Activated T-cell treated with anti-CD3 and anti-CD28 coated beads, Interleukin-2, amount 50 U/mL, for 72 hours (primary cell): ENCODE measurements around the gene RAD51. TPM values are rescaled to one million over a fixed set of nuclear protein-coding genes. Genes with fewer than 3 reads are reported as not detected.

Experiments
- ATAC-seq, 2 donors: fragments of 150-1000 bp; cut with Tn5 transposase; replicated peaks in 1 of 2; 2 replicates each; pipeline ENCODE4 v1.10.0; 2021; ENCODE audit warnings: moderate library complexity in 2 of 2, mild to moderate bottlenecking in 1 of 2
- DNase-seq, 2 donors: peaks; one replicate each; pipeline ENCODE4 v3.0.0; 2021 to 2022; ENCODE audit warnings: mixed read lengths in 1 of 2
- H3K27ac Mint-ChIP-seq: one replicate; pipeline ENCODE4 v1.8.0; 2022; ENCODE audit warnings: mild to moderate bottlenecking, moderate library complexity, mixed read lengths
- H3K27me3 Mint-ChIP-seq: one replicate; pipeline ENCODE4 v1.8.0; 2022; ENCODE audit warnings: low read depth, mixed read lengths
- H3K36me3 Mint-ChIP-seq, 2 donors: one replicate each; pipeline ENCODE4 v1.8.0; 2022; ENCODE audit warnings: mixed read lengths in 2 of 2, mild to moderate bottlenecking in 1 of 2; ENCODE audit not compliant: insufficient read depth in 2 of 2
- H3K4me1 Mint-ChIP-seq: one replicate; pipeline ENCODE4 v1.8.0; 2022; ENCODE audit warnings: low read depth, mixed read lengths
- H3K4me3 Mint-ChIP-seq, 2 donors: one replicate each; pipeline ENCODE4 v1.8.0; 2022; ENCODE audit warnings: mild to moderate bottlenecking in 2 of 2, mixed read lengths in 2 of 2, moderate library complexity in 2 of 2
- H3K9me3 Mint-ChIP-seq, 2 donors: one replicate each; pipeline ENCODE4 v1.8.0; 2022; ENCODE audit warnings: mixed read lengths in 2 of 2
- total RNA-seq, 2 donors: library from RNA; stranded (reverse); gene quantifications; one replicate each; pipeline ENCODE4 v1.2.3, GENCODE V29; 2022

The RAD51 gene
- total RNA-seq, 2 donors from 2014 or later, result 49.9 to 73.2 TPM

GRCh38 chr15:40693904-40694687 is 878 bp upstream of the RAD51 start:
- peak in 1 of 2 donors; percentile 12 for DNase-seq
- peaks cover 6 to 21% of the 10 kb centered on the region in 2 donors for H3K36me3 Mint-ChIP-seq
- H3K9me3 Mint-ChIP-seq, result no peaks in the 10 kb centered on the region
- peaks cover 40% of the 10 kb centered on the region for H3K4me1 Mint-ChIP-seq
- H3K27ac Mint-ChIP-seq, result peak overlapping the region; percentile 91
- no peak for ATAC-seq
- peak overlapping the region; percentile 97 to 100 for H3K4me3 Mint-ChIP-seq
- no peaks in the 10 kb centered on the region for H3K27me3 Mint-ChIP-seq

- DNase-seq (peak in 1 of 2 donors; percentile 51), ATAC-seq (peak in 1 of 2 donors; percentile 51)
- Mint-ChIP-seq H3K4me1 (peaks cover 47% of the 10 kb centered on the region), H3K36me3 (peaks cover 7 to 27% of the 10 kb centered on the region in 2 donors), H3K4me3 (peak overlapping the region; percentile 97 to 100), H3K27ac (peak overlapping the region; percentile 81), H3K27me3 (no peaks in the 10 kb centered on the region), H3K9me3 (no peaks in the 10 kb centered on the region)
Observed at GRCh38 chr15:40695469-40695890, 506 bp downstream of the RAD51 start.

GRCh38 chr15:40696228-40696627 is 1.3 kb downstream of the RAD51 start:
- peak overlapping the region; percentile 97 to 100 for H3K4me3 Mint-ChIP-seq
- H3K4me1 Mint-ChIP-seq, result peaks cover 47% of the 10 kb centered on the region
- no peak for ATAC-seq
- H3K27ac Mint-ChIP-seq, result no peak overlapping the region
- no peaks in the 10 kb centered on the region for H3K27me3 Mint-ChIP-seq
- peaks cover 9 to 33% of the 10 kb centered on the region in 2 donors for H3K36me3 Mint-ChIP-seq
- no peaks in the 10 kb centered on the region for H3K9me3 Mint-ChIP-seq
- no peak for DNase-seq

- peaks cover 11 to 45% of the 10 kb centered on the region in 2 donors for H3K36me3 Mint-ChIP-seq
- DNase-seq (no peak), ATAC-seq (no peak)
- peaks cover 49% of the 10 kb centered on the region for H3K4me1 Mint-ChIP-seq
- no peaks in the 10 kb centered on the region for H3K9me3 Mint-ChIP-seq
- no peaks in the 10 kb centered on the region for H3K27me3 Mint-ChIP-seq
- H3K4me3 Mint-ChIP-seq, result peak overlapping the region; percentile 10 to 48
- peak overlapping the region; percentile 15 for H3K27ac Mint-ChIP-seq
Observed at GRCh38 chr15:40697916-40698315, 2.9 kb downstream of the RAD51 start.

- DNase-seq (no peak), ATAC-seq (no peak)
- peaks cover 24% of the 10 kb centered on the region for H3K4me1 Mint-ChIP-seq
- H3K36me3 Mint-ChIP-seq, result peaks cover 11 to 51% of the 10 kb centered on the region in 2 donors
- H3K27ac Mint-ChIP-seq, result peak overlapping the region; percentile 54
- H3K9me3 Mint-ChIP-seq, result no peaks in the 10 kb centered on the region
- H3K4me3 Mint-ChIP-seq, result no peak overlapping the region
- no peaks in the 10 kb centered on the region for H3K27me3 Mint-ChIP-seq
Observed at GRCh38 chr15:40702077-40702476, 7.1 kb downstream of the RAD51 start.

GRCh38 chr15:40706121-40706520 is 11.1 kb downstream of the RAD51 start:
- ATAC-seq, result no peak
- H3K36me3 Mint-ChIP-seq, result peaks cover 11 to 52% of the 10 kb centered on the region in 2 donors
- H3K27ac Mint-ChIP-seq, result no peak overlapping the region
- no peak for DNase-seq
- H3K9me3 Mint-ChIP-seq, result no peaks in the 10 kb centered on the region
- peaks cover 4% of the 10 kb centered on the region for H3K4me1 Mint-ChIP-seq
- no peak overlapping the region for H3K4me3 Mint-ChIP-seq
- no peaks in the 10 kb centered on the region for H3K27me3 Mint-ChIP-seq

- H3K27me3 Mint-ChIP-seq, result no peaks in the 10 kb centered on the region
- no peaks in the 10 kb centered on the region for H3K4me1 Mint-ChIP-seq
- DNase-seq (no peak), ATAC-seq (no peak)
- H3K4me3 Mint-ChIP-seq, result no peak overlapping the region
- H3K9me3 Mint-ChIP-seq, result no peaks in the 10 kb centered on the region
- peaks cover 16 to 49% of the 10 kb centered on the region in 2 donors for H3K36me3 Mint-ChIP-seq
- no peak overlapping the region for H3K27ac Mint-ChIP-seq
Observed at GRCh38 chr15:40714144-40714543, 19.2 kb downstream of the RAD51 start.

GRCh38 chr15:40716165-40716564 is 21.2 kb downstream of the RAD51 start:
- Mint-ChIP-seq H3K36me3 (peaks cover 11 to 50% of the 10 kb centered on the region in 2 donors), H3K4me3 (no peak overlapping the region), H3K4me1 (peaks cover 5% of the 10 kb centered on the region), H3K27ac (no peak overlapping the region), H3K9me3 (no peaks in the 10 kb centered on the region), H3K27me3 (no peaks in the 10 kb centered on the region)
- ATAC-seq, result no peak
- no peak for DNase-seq

- H3K9me3 Mint-ChIP-seq, result no peaks in the 10 kb centered on the region
- H3K27ac Mint-ChIP-seq, result no peak overlapping the region
- DNase-seq (no peak), ATAC-seq (no peak)
- no peaks in the 10 kb centered on the region for H3K27me3 Mint-ChIP-seq
- no peak overlapping the region for H3K4me3 Mint-ChIP-seq
- peaks cover 3 to 31% of the 10 kb centered on the region in 2 donors for H3K36me3 Mint-ChIP-seq
- H3K4me1 Mint-ChIP-seq, result peaks cover 24% of the 10 kb centered on the region
Observed at GRCh38 chr15:40721701-40722100, 26.7 kb downstream of the RAD51 start.

GRCh38 chr15:40722354-40722753 is 27.4 kb downstream of the RAD51 start:
- DNase-seq, result no peak
- Mint-ChIP-seq H3K27ac (no peak overlapping the region), H3K4me3 (no peak overlapping the region), H3K9me3 (no peaks in the 10 kb centered on the region), H3K4me1 (peaks cover 24% of the 10 kb centered on the region), H3K27me3 (no peaks in the 10 kb centered on the region), H3K36me3 (peaks cover 3 to 29% of the 10 kb centered on the region in 2 donors)
- ATAC-seq, result peak in 1 of 2 donors; percentile 51

- Mint-ChIP-seq H3K27me3 (no peaks in the 10 kb centered on the region), H3K4me1 (peaks cover 24% of the 10 kb centered on the region), H3K4me3 (no peak overlapping the region), H3K36me3 (peaks cover 3 to 27% of the 10 kb centered on the region in 2 donors), H3K9me3 (no peaks in the 10 kb centered on the region), H3K27ac (no peak overlapping the region)
- DNase-seq (no peak), ATAC-seq (no peak)
Observed at GRCh38 chr15:40722934-40723333, 28.0 kb downstream of the RAD51 start.

GRCh38 chr15:40723919-40724318 is 28.9 kb downstream of the RAD51 start:
- no peaks in the 10 kb centered on the region for H3K9me3 Mint-ChIP-seq
- DNase-seq, result no peak
- peaks cover 24% of the 10 kb centered on the region for H3K4me1 Mint-ChIP-seq
- H3K4me3 Mint-ChIP-seq, result no peak overlapping the region
- no peak for ATAC-seq
- H3K27me3 Mint-ChIP-seq, result no peaks in the 10 kb centered on the region
- H3K27ac Mint-ChIP-seq, result peak overlapping the region; percentile 70
- H3K36me3 Mint-ChIP-seq, result peaks cover 4 to 32% of the 10 kb centered on the region in 2 donors

GRCh38 chr15:40731034-40731433 is 36.1 kb downstream of the RAD51 start:
- Mint-ChIP-seq H3K4me1 (peaks cover 4% of the 10 kb centered on the region), H3K36me3 (peaks cover 11 to 32% of the 10 kb centered on the region in 2 donors), H3K27ac (no peak overlapping the region), H3K4me3 (no peak overlapping the region), H3K27me3 (no peaks in the 10 kb centered on the region), H3K9me3 (no peaks in the 10 kb centered on the region)
- ATAC-seq (no peak), DNase-seq (no peak)

GRCh38 chr15:40736575-40736974 is 41.6 kb downstream of the RAD51 start:
- Mint-ChIP-seq H3K27me3 (no peaks in the 10 kb centered on the region), H3K36me3 (peaks cover 4 to 10% of the 10 kb centered on the region in 2 donors), H3K9me3 (no peaks in the 10 kb centered on the region), H3K4me3 (no peak overlapping the region), H3K27ac (no peak overlapping the region), H3K4me1 (peaks cover 3% of the 10 kb centered on the region)
- DNase-seq (no peak), ATAC-seq (no peak)
